ENCODE results near the gene BMAL1.

The BMAL1 gene

GRCh38 chr11:13292970-13293369 lies 15.4 kb downstream of the BMAL1 start:
- no peak for DNase-seq

DNA sequence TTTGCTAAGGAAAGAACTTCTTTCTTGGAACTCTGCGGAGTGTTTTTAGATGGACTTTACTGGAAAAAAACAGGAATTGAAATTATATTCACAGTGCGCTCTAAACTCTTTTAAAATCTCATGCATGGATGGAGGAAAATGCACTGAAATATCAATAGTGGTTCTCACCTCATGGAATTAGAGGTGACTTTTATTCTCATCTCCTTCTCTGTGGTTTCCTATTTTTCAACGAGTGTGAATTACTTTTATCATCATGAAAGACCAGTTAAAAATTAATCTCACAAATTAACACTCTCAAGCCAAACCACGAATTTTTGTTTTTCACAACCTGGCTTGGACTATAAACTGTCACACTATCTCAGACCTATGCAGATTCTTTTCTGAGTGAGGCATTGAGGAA lies 16.6 kb downstream of the BMAL1 start:
- no peak for DNase-seq

DNA sequence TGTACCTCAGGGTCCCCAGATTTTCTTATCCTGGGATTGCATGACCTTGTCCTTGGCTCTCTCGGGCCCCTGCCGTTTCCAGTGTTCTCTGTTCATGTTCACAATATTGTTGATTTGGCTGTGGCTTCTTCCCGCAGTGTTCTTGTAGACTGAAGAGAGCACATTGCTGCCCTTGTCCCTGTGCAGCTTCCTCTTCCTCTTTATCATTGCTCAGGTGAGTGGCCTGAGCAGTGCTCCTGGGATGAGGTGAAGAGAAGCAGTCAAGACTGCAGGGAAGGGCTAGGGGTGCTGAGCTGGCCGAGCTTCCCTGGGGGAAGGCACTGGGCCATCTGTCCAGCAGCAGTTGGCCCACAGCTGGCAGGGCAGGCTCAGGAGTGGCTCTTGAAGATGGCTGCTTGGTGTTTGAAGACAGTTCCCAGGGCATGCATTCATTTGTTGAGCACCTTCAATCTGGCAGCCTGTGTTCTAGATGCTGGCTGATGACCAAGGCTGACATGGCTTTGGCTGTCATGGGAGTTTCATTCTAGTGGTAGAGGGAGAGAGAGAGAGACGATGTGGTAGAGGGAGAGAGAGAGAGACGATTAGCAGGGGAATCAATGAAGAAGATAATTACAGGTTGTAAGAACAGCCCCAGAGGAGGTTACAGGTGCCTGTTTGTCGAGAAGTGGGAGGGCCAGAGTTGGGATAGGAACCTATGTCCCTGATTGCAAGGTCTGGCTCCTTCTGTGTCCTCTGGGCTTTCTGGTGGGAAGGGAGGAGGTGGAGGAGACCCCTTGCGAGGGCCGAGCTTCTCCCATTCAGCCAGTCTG lies 17.4 kb downstream of the BMAL1 start:
- DNase-seq: no peak

DNA sequence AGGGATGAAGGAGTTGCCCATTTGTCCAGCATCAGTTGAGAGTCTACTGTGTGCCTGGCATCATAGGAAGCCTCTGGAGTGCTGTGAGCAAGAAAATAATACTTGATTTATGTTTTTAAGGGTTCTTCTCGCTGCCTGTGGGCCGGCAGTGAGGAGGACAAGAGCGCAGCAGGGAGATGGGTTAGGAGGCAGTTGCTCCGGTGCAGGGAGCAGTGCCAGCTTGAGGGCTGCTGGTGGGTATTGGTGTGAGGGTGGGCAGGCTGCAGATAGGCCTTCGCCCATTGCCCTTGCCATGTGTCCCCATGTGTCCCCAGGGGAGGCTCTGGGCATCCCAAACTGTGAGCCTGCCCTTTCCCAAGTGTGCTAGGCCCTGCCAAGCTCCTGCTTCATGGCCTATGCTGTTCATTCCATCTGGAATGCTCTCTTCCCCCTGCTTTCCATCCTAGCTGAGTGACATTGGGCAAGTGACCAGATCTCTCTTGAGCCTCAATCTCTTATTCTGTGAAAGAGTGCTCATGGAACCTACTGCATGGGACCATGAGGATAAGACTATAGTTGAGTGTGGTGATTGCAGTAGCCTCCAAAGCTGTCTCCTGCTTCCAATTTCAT lies 19.8 kb downstream of the BMAL1 start:
- no peak for DNase-seq

DNA sequence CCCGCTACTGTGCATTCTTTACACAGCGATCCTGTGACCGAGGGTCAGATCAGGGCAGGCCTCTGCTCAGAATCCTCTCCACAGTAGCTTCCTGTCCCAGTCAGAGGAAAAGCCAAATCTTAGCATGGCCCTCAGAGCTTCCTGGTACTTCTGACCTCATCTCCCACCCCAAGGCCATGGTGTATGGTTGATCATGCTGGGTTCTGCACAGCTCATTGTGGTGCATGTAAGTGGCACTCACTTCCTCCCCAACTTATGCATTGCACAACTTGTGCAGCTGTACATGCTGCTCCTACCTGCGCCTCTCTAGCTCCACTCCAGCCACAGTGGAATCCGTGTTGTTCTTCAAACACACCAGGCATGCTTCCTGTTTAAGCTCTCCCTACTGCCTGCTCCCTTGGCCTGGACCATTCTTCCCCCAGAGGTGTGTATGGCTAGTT lies 20.3 kb downstream of the BMAL1 start:
- DNase-seq: no peak

DNA sequence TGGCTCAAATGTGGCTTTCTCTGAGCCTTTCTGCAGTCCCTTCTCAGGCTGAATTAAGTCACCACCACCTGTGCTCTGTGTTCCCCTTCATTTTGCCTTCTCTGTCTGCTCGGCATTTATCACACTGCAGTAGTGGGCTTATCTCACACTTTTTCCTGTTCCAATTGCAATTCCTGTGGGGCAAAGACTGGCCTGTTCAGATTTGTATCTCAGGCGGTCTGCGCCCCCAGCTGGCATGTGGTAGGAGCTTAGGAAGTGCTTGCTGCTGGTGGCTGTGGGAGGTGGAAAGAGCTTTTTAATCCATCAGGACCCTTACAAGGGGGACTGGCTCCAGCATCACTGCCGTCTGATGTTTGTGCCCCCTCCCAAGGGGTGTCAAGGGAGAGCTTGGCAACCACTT lies 21.2 kb downstream of the BMAL1 start:
- DNase-seq: no peak

DNA sequence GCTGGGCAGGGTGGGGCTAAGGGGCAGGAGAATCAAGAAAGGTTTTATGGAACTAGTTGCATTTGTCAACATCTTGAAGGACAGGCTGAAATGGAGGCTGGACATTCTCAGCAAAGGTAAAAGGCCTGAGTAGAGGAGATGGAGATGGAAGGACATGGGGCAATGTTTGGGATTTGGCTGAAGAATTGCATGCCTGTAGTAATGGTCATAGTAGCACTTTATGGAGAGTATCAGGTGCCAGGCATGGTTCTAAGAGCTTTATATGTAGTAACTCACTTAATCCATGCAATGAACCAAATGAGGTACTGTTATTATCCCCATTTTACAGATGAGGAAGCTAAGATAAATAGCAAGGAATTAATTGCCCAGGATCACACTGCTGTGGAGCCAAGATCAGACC lies 23.9 kb downstream of the BMAL1 start:
- no peak for DNase-seq

DNA sequence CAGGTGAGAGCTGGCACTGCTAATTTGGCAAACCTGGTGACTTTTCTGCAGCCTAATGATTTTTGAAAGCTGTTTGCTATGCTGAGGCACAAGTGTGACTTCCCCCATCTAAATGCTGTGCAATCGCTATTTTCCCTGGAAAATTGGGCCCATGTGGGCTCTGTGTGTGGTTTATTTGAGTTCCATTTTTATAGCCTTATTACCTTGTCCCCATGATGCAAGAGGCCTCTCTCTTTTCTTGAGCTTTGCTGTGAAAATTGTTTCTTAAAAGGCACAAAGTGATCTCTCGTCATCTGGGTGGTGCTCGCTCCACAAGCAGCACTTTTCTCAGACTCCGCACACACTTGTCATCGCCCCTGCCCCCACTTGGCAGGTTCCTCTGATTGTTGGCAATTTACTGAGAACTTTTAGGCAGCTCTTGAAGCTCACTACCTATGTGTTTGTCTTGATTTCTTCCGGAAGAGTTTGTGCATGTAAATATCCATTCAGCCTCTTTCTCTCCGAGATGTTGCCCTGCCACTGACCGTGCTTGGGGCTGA lies 24.9 kb downstream of the BMAL1 start:
- no peak for DNase-seq

DNA sequence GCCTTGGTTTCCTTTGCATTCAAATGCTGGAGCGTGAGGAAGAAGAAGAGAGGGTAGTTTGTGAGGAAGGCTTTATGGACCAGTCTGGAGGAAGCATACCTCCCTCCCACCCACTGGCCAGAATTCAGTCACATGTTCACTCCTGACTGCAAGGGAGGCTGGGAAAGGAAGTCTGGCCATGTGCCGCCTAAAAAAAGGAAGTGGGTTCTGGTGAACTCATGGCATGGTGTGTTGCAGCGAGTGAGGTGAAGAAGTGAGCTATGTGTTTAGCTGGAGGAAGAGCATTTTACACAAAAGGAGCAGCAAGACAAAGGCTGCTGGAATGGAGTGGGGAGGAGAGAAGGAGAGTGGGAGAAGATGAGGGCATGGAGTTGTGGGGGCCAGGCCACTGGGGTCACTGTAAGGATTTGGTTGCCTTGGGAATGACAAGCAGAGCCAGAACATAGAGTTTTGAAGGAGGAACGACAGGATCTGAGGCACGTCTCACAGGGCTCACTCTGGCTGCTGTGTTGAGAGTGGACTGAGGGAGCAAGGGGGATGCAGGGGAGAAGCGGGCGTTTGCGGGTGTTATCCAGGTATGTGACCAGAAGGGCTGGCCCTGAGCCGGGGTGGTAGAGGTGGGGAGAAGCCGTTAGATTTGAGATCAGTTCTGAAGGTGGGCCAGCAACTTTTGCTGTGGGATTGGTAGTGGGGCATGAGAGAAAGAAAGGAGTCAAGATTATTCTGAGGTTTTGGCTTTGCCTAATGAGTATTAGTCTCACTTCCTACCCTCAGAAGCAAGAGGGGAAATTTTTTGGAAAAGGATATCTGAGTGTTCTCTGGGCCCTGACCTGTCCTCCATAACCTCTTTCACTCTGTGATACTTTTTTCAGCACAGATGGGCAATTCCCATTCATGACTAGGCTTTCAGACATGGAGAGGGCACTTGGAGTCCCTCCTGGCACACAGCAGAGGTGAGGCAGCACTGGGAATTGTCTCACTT lies 26.4 kb downstream of the BMAL1 start:
- DNase-seq: no peak

DNA sequence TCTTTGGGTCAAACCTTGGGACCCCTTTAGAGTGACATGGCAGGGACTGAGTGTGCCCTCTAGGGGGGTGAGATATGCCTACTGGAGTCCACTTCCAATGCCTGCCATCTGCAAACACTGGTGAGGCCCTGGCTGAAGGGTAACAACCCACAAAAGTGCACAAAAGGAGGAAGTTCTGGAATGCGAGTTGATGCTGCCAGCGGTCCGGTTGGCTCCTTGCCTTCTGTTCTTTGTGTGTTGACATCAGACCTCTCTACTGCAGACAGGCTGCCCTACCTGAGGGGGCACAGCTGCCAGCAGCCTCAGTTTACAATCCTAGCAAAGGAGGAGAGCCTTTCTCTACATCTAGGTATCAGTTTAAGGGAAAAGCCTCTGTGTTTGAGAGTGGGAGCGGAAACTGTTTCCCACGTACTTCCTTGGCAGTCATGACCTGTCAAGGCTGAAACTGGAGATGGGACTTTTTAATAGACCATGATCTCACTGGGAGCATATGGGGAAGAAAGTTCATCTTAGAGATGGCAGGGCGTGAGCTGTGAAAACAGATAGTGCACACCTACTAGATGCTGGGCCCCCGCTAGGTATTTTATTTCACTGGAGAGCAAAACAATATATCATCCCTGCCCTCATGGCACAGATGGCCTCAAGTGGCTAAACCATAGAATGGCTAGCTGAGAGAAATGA lies 27.2 kb downstream of the BMAL1 start:
- no peak for DNase-seq

DNA sequence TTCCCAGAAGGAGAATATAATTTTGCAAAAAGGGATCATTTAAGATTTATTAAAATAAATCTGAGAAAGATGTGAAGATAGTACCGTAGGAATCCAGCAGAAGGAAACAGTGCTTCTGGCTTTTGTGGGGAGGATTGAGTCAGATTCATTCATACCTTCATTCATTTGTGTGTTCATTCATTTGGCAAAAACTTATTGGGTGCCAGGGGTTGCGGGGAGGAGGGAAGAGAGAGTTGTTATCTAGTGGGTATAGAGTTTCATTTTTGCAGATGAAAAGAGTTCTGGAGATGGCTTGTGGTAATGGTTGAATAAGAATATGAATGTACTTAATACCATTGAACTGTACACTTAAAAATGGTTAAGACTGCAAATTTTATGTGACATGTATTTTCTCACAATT lies 31.1 kb downstream of the BMAL1 start:
- no peak for DNase-seq

DNA sequence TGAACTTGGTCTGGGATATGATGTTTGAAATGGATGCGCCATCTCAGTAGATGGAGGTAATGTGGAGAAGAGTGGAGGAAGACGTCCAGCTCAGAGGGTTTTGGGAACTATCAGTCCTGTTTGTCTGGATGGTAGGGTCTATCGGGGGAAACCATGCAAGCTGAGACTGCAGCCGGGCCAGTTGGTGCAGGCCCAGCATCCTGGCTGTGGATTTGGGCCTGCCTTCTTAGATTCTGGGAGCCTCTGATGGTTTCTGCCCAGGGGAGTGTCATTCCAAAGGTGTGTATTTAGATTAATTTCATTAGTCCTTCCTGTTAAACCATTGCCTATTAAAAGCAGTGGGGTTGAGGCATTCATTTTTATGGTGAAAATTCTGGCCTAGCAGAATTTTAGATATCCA lies 31.6 kb downstream of the BMAL1 start:
- DNase-seq: no peak

DNA sequence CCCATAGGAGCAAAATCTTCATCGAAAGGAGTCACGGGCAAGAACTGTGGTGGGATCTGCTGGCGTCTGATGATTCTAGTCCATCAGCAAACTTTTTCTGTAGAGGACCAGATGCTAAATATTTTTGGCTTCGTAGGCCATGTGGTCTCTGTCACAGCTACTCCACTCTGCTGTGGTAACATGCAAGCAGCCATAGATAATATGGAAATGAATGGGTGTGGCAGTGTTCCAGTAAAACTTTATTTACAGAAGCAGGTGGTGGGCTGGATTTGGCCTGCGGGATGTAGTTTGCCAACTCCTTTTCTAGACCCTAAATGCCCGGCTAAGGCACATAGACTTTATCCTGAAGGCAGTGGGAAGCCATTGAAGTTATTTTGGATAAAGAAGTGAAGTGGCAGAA lies 32.9 kb downstream of the BMAL1 start:
- DNase-seq: no peak

DNA sequence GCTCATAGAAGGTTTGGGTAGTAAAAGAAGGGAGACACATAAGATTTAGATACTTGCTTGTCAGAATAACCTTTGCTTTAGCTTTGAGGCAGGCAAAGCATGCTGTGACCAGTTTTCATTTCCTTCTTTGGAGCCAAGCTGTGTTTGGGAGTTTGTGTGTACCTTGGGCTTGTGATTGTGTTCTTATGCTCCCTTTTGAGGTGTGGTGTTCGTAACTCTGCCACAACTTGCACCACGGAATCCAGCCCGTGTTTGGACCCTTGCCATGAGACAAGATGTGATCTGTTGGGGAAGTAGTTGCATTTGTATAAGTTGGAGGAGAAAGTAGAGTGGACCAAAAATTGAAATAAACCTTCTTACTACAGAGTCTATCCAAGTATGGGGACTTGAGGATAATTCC lies 34.0 kb downstream of the BMAL1 start:
- no peak for DNase-seq

DNA sequence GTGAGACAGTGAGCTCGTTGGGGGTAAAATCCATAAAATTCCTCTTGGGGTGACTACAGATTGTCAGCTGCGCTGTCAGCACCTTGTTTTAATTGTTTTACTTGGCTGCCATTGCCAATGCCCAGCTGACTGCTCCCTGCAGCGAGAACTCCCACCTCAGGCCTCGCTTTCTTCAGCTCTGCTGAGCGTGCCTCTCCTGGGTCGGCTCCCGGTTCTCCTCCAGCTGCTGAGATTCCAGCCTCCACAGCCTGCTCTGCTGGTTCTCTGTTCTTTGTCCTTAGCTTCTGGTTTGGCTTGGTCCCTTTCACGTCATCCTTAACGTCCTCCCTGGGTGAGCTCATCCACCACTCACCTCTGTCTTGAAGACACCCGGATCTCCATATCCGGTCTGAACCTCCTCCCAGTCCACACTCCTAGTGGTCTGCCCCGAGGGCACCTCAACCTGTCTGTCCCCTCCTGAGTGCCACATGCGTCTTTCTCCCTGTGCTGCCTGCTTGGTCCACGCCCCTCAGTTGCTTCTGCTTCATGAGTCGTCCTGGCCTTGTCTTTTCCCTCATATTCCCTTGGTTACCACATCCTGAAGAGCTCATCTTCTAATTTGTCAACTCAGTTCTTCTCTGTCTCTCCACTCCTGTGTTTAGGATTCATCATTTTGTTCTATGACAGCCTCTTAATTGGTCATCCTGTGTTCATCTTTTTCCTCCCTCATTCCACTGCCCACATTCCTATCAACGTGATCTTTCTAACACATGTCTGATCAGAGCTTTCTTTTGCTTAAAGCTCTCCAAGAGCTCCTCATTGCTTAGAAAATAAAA lies 35.6 kb downstream of the BMAL1 start:
- DNase-seq: no peak

- DNase-seq: no peak
Measured at GRCh38 chr11:13314676-13315394, 37.2 kb downstream of the BMAL1 start.

DNA sequence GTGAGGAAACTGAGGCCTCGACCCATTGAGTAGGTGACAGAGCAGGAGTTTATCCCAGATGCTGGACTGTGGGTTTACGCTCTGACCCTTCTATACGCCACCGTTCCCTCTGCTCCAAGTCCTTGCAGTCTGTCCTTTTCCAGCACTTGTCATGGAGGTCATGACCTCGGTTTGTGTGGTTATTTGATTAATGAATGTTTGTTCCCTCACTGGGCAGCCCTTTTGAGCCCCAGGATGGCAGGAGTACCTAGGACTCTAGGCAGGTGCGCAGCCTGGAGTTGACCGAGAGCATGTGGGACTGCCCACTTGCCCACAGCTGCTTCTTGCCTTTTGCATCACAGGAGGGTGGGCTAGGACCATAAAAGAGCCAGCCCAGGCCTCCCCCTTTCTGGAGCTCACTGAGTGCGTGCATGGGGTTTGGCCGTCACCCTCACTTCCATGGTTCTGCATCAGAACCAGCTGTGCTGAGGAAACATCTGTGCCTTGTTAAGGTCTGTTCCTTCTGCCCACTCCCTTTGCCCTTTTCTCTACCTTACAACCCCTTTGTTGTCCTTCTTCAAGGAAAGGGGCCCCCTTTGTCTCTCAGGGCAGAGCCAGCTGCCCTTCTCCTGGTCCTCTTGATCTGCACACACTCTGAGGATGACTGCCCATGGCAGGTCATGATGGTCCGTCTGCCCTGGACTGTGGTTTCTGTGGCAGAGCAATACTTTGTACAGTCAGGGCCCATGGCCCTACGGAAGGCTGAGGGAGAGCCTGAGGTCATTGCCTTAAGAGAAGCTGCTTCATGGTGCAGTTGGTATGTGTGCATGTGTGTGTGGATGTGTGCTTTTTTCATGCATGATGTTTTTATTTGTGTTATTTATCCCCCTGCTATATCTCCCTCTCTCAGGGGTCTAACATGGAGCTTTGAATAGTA lies 38.2 kb downstream of the BMAL1 start:
- no peak for DNase-seq

DNA sequence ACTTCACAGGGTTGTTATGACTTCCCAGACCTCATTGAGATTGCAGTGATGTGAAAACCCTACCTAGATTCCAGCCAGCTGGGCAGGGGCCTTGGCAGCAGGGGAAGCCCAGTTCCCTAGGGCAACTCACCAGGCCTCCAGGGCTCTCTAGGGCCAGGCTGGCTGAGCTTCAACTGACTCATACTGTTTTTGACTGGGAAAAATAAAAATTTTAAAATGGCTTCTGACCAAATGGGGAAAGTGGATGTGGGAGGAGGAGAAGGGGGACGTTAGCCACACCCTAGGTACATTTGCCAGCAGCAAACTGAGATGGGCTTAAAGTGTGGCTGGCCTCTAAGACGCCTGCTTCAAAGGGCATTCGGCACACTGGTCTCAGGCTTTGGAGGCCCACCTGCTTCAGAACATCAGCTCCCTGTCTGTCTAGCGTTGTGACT lies 39.0 kb downstream of the BMAL1 start:
- no peak for DNase-seq

DNA sequence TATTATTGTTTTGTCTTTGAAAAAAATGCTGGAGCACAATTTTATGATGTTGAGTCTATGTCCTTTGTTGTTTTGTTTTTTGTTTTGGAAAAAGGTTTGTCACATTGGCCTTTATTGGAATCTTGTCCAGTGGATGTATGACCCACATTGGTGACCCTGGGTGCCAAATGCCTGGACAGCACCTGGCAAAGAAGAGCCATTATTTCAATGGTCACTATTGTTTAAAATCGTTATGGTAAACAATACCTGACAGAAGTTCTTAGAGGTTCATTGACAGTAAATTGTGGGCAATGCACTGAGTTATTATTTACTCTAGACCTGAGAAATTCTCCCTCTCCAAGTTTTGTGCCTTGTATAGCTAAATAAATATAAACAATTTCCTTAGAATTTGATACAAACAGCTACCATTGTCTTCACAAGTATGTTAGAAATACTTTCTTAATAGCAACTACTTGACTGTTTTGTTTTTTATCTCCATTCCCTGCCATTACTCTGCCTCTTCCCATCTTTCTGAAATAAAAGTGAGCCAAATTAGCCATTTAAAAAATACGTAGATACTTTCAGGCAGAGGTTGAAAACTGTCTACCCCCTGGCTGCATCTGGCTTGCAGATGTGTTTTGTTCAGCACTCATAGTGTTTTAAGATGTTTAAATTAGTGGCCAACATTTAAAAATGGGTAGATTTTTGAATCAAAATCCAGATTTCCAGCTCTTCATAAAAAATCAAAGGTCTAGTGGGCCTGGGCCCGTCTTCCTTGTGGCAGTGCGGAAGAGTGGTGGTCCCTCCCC lies 39.9 kb downstream of the BMAL1 start:
- DNase-seq: no peak

All from activated CD4-positive, CD25-positive, alpha-beta regulatory T cell (primary cell).